Measurements from ENCODE around the gene NOXA1.
"Not testable (repeated sequence)": the region's sequence is repeated elsewhere in the genome, so short reads cannot be mapped to it uniquely, and the experiment has no call there.

The NOXA1 gene

DNA sequence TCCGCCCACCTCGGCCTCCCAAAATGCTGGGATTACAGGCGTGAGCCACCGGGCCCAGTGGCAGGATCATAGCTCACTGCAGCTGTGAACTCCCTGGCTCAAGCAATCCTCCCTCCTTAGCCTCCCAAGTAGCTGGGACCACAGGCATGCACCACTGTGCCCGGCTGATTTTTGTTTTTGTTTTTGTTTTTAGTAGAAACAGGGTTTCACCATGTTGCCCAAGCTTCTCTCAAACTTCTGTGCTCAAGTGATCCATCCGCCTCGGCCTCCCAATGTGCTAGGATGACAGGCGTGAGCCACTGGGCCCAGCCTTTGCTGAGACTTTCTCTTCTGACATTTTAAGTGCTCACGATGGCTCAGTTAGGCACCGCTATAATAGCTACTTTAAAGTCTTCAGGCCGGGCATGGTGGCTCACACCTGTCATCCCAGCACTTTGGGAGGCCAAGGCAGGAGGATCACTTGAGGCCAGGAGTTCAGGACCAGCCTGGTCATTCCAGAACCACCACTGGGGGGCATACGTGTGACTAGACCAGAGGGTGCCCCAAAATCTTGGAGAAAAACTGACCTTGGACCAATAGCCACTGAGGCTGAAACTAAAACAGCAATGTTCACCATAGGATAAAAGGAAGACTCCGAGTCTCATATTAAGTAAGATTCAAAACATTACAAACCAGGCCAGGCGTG lies 21.1 kb downstream of the NOXA1 start:
- no peak for DNase-seq

GRCh38 chr9:137445275-137445807 lies 22.1 kb downstream of the NOXA1 start:
- peak; percentile 71 for DNase-seq

DNA sequence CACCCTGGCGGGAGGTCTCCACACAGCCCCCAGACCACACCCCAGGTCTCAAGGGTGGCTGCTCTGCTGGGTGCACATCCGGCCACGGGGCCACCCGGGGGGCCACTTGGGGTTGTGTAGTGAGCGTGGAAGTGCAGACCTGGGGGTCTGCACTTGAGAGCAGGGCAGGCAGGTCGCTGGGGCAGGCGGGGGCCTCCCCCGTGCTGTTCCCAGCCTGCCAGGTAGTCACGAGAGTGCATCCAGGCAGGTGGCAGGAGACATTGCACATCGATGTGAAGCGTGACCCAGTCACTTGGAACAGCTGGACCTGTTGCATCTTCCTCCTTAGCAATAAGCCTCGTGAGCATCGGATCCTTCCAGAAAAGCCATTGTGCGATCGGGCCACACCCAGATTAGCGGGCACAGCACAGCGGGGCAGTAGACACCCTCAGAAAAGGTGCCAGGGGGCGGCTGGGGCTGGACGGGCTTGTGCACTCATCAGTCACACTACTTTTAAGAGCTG lies 22.8 kb downstream of the NOXA1 start:
- peak; percentile 49 for DNase-seq

- DNase-seq: no peak
Measured at GRCh38 chr9:137446851-137447471, 23.8 kb downstream of the NOXA1 start.

DNA sequence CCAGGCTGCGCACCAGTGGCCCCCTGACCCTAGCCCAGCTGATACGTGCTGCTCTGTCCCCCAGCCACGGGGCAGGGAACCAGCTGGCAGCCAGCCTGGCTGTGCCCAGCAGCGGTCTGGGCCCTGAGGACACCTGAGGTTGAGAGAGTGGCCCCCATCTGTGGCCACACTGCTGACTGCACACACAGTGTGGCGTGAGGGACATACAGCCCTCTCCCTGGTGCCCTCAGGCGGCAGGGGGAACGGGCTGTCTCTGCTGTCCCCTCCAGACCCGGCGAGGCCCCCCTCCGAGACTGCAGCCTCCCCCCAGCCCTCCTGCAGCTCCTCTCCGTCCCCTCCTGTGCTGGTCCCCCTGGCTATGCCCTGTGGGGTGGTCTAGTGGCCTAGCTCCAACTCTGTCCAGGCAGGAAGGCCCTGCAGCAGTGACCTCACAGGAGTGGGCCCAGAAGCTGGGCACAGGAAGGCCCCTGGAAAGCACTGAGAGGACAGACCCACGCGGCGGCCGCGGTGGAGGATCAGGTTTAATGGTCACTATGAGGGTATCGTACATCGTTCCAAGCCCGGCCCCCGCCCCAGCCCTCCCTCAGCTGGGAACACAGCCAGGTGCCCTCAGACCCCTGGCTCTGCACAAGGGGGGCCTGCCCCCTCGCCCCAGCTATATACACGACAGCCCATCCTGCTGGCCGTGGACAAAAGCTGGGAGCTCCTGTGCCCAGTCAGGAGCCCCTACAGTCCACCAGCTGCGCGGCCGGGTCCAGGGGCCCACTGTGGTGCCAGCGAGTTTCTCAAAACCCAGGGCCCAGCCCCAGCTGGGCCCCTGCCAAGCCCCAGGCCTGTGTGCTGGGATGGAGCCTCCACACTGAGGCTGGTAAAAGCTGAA lies 24.8 kb downstream of the NOXA1 start:
- DNase-seq: no peak

- no peak for DNase-seq
Measured at GRCh38 chr9:137448602-137448962, 25.4 kb downstream of the NOXA1 start.

DNA sequence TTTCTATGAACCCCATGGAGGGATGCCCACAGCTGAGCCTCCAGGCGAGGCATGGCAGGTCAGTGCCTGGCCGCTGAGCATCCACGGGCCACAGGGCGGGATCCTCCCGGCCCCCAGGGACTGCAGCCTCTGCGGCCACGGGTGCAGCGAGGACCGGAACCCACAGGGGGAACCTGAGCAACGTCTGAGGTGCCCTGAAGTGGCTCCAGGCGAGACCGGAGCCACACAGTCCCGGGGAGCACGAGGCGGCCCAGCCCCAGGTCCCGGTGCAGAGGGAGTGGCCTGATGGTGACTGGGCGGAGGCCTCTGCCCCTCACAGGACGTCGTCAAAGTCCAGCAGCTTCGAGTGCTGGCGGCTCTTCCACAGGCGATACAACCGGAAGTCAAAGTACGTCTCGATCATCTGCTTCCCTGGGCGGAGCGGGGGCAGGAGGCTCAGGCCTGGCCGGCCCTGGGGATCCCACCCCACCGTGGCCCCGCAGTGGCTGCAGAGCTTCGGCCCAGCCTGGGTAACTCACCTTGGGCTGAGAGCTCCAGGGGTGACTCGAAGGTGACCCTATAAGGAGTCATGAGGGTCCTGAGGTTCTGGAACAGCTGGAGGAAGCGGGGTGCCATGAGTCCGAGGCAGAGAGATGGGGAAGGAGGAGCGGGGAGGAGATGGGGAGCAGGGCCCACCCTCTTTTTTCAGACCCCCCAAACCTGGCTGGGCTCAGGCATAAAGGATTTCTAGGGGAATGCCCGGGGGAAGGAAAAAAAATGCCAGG lies 26.1 kb downstream of the NOXA1 start:
- DNase-seq: no peak

DNA sequence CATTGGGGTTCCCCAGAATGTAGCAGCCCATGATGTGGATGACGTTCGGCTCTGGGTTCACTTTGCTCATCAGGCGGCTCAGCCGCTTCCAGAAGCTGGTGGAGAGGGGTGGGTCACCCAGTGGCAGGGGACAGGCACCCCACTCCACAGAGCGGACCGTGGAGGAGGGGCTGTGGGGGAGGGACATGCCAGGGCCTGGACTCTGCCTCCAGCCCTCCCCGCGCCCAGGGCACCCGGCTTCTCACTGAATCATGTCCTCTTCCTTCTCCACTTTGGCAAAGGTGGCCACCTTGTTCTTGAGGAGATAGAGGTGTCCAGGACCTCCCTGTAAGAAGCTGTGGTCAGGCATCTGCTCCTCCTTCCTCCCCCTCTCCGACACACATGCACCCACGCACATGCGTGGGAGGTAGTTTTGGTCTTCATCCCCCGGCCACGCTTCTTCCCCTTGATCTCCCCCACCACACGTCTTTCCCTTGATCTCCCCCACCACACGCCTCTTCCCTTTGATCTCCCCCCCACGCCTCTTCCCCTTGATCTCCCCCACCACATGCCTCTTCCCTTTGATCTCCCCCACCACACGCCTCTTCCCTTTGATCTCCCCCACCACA lies 26.8 kb downstream of the NOXA1 start:
- no peak for DNase-seq

- not testable (repeated sequence) for DNase-seq
Measured at GRCh38 chr9:137450539-137451222, 27.5 kb downstream of the NOXA1 start.

GRCh38 chr9:137451264-137452005 lies 28.2 kb downstream of the NOXA1 start:
- DNase-seq: not testable (repeated sequence)

DNA sequence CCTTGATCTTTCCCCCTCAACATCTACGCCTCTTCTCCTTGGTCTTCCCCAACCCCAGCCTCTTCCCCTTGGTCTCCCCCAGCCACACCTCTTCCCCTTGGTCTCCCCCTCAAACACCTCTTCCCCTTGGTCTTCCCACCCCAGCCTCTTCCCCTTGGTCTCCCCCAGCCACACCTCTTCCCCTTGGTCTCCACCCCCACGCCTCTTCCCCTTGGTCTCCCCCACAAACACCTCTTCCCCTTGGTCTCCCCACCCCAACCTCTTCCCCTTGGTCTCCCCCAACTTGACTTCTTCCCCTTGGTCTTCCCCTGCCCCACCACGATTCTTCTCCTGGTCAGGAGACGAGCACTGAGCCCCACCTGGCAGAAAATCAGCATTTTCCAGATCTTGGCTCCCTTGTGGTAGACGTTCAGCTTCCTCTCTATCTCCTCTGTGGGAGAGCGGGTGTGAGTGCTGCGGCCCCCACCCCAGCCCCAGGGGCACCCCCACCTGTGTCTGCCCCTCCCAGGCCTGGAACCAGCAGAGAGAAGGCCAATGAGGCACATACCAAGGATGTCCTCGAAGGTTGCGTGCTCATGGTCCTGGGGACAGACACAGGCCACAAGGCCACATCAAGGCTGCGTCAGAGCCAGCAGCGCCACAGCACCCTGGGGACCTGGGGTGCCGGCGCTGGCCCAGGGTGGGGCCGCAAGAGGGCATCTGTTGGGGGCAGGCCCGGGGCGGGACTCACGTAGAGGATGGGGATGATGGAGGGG lies 29.0 kb downstream of the NOXA1 start:
- no peak for DNase-seq

DNA sequence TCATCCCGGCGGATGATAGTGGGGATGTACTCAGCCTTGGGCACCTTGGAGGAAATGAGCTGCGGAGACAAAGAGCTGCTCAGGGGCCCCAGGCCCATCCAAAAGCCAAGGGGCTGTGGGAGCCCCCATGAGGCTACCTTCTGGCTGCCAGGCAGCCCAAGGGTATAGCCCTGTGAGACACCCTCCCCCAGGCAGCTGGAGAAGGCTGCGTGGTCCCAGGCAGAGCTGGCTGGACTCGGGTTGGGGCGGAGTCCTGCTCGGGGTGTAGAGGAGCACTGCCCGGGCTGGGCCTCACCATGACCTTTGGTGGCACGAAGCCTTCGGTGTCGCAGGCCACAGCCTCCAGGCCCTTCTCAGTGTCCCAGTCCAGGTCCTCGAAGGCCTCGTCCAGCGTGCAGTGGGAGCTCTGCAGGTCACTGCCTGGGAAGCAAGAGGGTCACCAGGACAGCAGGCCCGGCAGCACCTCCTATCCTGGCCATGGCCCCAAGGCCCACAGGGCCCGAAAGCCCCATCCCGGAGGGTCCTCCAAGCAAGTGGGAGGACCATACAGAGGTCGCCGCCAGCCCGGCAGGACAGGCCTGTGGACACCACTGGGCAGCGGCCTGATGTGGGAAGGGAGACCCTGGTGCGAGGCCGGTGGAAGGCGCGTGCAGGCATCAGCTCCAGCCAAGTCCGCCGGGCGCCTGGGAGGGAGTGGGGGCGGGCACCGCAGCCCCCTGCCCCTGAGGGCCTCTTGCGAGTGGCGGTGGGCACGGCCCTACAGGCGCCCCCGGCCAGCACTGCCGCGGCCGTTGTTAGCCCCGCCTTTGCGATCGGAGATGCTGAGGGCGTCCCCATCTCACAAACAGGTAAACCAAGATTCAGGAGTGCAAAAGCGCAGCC lies 29.8 kb downstream of the NOXA1 start:
- DNase-seq: no peak

DNA sequence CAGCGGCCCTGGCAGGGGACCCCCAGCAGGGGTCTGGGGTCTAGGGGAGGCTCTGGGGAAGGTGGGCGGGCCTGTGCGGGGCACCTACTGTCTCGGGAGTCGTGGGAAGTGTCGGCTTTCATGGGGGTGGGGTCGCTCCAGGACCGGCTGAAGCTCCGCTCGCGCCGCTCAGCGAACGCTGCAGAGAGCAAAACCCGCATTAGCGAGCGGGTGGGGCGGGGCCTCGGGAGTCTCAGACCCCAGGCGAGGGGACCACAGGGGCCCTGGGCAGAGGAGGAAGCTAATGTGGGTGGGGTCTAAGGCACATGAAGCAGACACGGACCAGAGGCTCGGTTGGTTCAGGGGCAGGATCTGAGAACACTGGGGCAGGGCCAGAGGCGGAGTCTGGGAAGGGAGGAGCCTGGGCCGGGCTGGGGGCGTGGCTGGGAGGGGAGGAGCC lies 30.5 kb downstream of the NOXA1 start:
- no peak for DNase-seq

DNA sequence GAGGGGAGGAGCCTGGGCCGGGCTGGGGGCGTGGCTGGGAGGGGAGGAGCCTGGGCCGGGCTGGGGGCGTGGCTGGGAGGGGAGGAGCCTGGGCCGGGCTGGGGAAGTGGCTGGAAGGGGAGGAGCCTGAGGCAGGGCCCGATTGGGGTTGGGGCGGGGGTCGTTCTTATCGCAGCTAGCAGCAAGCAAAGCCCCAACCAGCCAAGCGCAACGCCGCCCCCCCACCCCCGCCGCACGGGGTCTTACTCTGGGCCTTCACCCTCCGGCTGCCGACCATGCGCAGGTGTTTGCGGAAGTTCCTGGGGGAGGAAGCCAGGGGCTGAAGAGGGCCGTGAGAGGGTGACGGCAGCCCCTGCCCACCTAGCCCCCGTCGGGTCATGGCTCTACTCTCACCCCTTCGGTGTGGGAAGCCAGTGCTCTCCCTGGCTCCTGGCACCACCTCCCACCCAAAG lies 31.0 kb downstream of the NOXA1 start:
- no peak for DNase-seq

DNA sequence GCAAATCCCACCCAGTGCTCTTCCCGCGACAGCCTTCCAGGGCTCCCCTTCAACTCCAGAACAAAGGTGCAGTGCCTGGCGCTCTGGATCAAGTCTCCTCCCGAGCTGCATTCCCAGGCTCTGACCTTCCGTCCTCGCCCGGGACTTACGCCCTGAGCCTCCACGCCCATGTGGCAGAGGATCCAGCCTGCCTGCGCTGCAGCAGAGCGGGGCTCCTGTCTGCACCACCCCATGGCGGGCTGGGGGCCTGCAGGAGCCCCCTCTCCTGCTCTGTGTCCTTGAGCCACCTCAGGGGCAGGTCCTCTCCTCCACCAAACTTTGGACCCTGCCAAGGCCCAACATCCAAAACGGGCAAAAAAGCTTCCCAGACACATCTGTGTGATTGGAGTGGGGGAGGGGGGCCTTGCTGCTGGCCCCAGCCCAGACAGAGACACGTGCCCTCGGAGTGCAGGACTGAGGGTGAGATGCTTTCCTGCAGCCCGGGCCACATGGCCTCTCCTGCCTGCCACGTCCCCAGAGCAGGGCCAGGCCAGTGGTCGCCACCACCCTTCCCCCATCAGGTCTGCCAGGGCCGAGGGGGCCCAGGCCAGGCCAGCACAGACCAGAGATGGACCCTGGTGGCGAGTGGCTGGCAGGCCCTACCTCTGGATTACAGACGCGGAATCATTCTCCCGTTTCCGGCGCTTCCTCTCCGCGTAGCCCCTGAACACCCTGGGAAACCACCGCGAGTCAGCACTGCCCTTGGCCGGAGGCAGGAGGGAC lies 31.6 kb downstream of the NOXA1 start:
- DNase-seq: no peak

DNA sequence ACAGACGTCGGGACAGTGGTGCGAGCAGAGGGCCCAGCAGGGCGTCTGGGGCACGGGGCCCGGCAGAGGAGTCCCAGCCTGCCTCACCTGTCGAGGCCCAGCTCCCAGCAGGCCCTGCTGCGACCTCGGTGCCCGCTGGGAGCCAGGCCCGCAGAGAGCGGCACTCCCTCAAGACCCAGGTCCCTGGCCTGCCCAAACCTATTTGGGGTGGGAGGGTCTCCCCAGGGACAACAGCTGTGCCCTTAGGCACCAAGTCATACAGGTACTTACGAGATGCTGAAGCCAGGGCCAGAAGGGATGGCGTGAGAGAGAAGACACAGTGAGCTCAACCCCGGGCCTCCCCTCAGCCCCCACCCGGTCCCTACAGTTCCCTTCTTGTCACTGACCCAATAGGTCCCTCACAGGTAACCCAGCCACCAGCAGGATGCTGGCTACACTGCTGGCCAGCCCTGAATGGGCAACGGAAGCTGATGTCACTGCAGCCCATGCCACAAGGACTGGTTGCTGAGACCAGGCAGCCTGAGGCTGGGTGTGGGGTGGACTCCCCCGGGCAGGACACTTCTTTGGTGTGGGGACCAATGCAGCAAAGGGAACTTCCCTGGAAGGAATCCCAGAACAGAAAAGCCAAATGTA lies 32.3 kb downstream of the NOXA1 start:
- DNase-seq: no peak

DNA sequence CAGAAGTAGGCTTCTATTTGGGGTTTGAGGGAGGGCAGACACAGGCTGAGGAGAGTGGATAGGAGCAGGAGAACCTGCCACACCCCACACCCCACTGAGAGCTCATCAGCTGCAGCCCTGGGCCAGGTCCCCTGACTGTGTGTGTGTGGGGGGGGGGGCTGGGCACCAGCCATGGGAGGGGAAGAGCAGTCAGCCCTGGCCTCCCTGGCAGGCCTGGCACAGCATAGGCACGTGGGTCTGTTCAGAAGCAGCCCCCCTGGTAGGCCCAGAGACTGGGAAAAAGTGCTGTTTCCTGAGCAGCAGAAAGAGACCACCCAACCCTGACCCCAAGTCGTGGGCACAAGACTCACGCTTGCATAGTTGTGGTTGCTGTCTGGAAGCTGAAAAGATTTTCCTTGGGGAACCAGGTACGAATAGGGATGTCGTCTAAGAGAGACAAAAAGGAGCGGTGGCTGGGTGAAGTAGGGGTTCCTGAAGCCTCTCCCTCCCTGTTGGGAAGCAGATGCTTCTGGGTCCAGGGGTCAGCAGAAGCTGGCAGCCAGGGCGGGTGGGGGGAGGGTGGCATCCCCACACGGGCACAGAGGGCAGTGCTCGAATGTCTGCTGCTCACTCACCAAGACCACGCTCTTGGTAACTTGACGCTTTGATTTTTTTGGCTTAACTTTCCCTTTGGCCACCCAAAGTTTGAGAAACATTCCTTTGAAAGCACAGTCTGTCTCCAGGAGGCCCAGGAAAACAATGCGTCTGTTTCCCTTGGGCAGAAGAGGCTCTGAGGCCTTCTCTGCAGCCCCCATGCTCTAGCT lies 33.1 kb downstream of the NOXA1 start:
- no peak for DNase-seq

Data from DMS79 treated with DMSO at 0.1 percent for 48 hours (cell line).